ENCODE data around the gene CD33.

The CD33 gene

DNA sequence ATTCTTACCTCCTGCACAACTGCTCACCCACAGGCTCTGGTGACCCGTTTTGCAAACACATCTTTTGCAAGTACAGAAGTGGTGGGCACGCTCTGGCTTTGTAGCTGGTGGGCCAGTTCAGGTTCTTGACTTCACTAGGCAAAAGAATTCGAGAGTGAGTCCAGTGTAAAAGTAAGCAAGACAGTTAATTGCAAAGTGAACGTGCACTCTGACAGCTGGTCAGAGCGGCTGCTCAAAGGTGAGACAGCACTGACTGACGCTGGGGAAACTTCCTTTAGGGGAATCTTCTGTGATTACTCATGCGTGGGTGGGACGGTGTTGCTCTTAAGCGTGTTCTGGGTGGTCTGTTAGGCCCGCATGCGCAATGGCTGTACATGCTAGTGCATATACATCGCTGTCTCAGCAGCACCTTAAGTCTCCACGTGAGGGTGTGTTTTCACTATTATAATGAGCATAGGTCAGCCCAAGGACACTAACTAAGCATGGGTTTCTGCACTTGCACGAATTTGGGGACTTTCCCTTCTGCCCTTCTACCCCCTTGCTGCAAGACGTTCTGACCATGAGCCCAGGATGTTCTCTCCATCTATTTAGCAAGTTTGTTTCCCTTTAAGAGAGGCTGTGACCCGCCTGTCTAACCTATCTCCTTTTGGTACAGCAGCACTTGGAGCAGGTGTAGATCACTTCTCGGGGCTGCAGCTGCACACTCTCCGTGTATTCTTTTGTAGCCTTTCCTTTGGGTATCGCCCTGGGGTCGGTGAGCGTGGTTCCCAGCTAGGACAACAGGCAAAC lies 30.2 kb upstream of the CD33 start:
- peak; percentile 59 for DNase-seq (ENCODE audit: low read depth)
- H3K4me3 ChIP-seq (ENCODE audit: low read depth, low read length): no peak overlapping the region
- TF ChIP-seq, protein P1, sequence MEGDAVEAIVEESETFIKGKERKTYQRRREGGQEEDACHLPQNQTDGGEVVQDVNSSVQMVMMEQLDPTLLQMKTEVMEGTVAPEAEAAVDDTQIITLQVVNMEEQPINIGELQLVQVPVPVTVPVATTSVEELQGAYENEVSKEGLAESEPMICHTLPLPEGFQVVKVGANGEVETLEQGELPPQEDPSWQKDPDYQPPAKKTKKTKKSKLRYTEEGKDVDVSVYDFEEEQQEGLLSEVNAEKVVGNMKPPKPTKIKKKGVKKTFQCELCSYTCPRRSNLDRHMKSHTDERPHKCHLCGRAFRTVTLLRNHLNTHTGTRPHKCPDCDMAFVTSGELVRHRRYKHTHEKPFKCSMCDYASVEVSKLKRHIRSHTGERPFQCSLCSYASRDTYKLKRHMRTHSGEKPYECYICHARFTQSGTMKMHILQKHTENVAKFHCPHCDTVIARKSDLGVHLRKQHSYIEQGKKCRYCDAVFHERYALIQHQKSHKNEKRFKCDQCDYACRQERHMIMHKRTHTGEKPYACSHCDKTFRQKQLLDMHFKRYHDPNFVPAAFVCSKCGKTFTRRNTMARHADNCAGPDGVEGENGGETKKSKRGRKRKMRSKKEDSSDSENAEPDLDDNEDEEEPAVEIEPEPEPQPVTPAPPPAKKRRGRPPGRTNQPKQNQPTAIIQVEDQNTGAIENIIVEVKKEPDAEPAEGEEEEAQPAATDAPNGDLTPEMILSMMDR (IDR thresholded peaks at IDR 0.05; ENCODE audit: low read depth, low read length): no peak
- TF ChIP-seq MYC (IDR thresholded peaks at IDR 0.05; ENCODE audit: low read depth, low read length) (no peak), POLR2A (IDR thresholded peaks at IDR 0.05; ENCODE audit: extremely low read depth, insufficient read length) (no peak)
- TF ChIP-seq, protein P2, sequence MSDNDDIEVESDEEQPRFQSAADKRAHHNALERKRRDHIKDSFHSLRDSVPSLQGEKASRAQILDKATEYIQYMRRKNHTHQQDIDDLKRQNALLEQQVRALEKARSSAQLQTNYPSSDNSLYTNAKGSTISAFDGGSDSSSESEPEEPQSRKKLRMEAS (IDR thresholded peaks at IDR 0.05; ENCODE audit: low read depth, low read length): no peak

DNA sequence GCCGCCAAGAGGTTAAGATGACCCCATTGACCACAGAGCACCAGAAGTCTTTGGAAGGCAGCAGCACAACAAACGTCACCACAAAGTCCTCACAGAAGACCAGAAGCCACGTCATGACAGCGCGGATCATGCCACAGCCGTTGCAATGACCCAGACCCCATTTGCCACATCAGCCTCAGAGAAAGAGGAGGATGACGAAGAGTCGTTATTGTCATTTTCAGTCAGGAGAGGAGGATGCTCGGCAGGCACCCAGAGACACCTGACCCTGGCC lies 29.6 kb upstream of the CD33 start:
- H3K4me3 ChIP-seq (ENCODE audit: low read depth, low read length): no peak overlapping the region
- TF ChIP-seq MYC (IDR thresholded peaks at IDR 0.05; ENCODE audit: low read depth, low read length): no peak
- TF ChIP-seq, protein P2 (IDR thresholded peaks at IDR 0.05; ENCODE audit: low read depth, low read length): no peak
- TF ChIP-seq, protein P1 (IDR thresholded peaks at IDR 0.05; ENCODE audit: low read depth, low read length): no peak
- TF ChIP-seq POLR2A (IDR thresholded peaks at IDR 0.05; ENCODE audit: extremely low read depth, insufficient read length): no peak
- DNase-seq (ENCODE audit: low read depth): no peak

DNA sequence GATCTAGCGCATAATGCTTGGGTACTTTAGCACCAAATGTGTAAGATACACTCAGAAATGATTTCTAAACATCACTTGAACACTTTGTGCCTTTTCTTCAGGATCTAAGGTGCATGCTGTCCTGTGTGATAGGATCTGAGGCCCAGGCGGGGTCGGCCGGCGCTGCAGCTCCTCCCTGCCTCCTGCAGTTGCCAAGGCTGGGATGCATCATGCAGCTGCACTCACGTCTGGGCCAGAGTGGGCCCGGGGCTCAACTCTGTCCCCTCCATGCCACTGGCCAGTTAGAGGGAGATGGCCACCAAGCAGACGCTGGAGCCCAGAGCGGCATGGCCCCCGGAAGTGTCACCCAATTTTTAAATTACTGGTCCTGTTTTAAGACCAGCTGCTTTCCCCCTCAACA lies 29.3 kb upstream of the CD33 start:
- TF ChIP-seq, protein P1 (IDR thresholded peaks at IDR 0.05; ENCODE audit: low read depth, low read length): no peak
- H3K4me3 ChIP-seq (ENCODE audit: low read depth, low read length): no peak overlapping the region
- DNase-seq (ENCODE audit: low read depth): no peak

DNA sequence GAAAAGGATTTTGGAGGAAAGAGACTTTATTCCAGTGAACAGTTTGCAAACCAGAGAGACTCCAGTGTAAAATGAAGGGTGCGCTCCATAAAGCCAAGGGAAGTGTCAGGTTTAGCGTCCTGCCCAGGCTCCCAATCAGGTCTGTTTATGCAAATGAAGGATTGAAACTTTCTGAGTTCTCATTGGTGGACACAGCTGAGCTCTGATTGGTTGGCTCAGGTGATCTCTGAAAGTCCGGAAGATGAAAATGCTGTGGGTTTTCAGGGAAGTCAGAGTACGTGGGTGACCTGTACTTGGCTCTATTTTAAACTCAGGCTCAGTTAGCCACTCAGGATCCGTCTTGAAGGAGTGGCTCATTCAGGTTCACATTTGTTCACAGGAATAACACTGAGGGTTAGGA lies 28.7 kb upstream of the CD33 start:
- TF ChIP-seq, protein P2 (IDR thresholded peaks at IDR 0.05; ENCODE audit: low read depth, low read length): no peak
- TF ChIP-seq, protein P1 (IDR thresholded peaks at IDR 0.05; ENCODE audit: low read depth, low read length): no peak
- no peak for TF ChIP-seq POLR2A (IDR thresholded peaks at IDR 0.05; ENCODE audit: extremely low read depth, insufficient read length)
- TF ChIP-seq MYC (IDR thresholded peaks at IDR 0.05; ENCODE audit: low read depth, low read length): no peak
- H3K4me3 ChIP-seq (ENCODE audit: low read depth, low read length): no peak overlapping the region
- no peak for DNase-seq (ENCODE audit: low read depth)

DNA sequence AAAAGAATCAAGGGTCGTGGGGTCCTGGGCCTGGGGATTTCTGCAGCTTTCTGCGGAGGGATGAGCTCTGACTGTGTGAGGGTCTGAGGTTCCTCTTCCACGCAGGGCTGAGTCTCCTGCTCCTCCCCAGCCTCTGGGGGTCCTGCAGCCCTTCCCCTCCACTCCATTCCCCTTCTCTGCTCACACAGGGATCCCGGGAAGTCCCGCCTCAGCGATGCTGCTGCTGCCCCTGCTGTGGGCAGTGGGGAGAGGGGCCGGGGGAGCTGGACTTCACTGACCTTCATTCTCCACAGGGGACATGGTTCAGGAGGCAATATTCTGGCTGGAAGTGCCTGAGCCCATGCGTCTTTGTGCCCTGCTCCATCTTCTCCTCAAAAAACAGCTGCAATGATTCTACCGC lies 26.2 kb upstream of the CD33 start:
- no peak for TF ChIP-seq MYC (IDR thresholded peaks at IDR 0.05; ENCODE audit: low read depth, low read length)
- no peak for TF ChIP-seq POLR2A (IDR thresholded peaks at IDR 0.05; ENCODE audit: extremely low read depth, insufficient read length)
- TF ChIP-seq, protein P2 (IDR thresholded peaks at IDR 0.05; ENCODE audit: low read depth, low read length): no peak
- TF ChIP-seq, protein P1 (IDR thresholded peaks at IDR 0.05; ENCODE audit: low read depth, low read length): no peak
- DNase-seq (ENCODE audit: low read depth): no peak
- H3K4me3 ChIP-seq (ENCODE audit: low read depth, low read length): no peak overlapping the region

Data from NB4 (cell line).